OCI-LY1 (cell line): Measurements from ENCODE around the gene PPP2R5C.

Source experiments
- H2AFZ ChIP-seq: fragments of 200-600 bp; sonication (generic), shearing (Covaris generic); 2 replicates; pipeline ENCODE4 v1.6.0; 2014; ENCODE audit warnings: antibody characterized with exemption, mild to moderate bottlenecking, low read length
- H3F3A ChIP-seq: fragments of 200-600 bp; sonication (generic), shearing (Covaris generic); 2 replicates; pipeline ENCODE4 v1.6.0; 2014; ENCODE audit warnings: mild to moderate bottlenecking, antibody characterized with exemption, low read length, moderate library complexity; ENCODE audit not compliant: insufficient read depth
- H3K27ac ChIP-seq: fragments of 200-600 bp; sonication (generic); 2 replicates; pipeline ENCODE4 v1.5.1; 2014; ENCODE audit warnings: low read length, mixed run types, mild to moderate bottlenecking, low read depth; ENCODE audit not compliant: poor library complexity, severe bottlenecking
- H3K27me3 ChIP-seq: fragments of 200-600 bp; sonication (generic); 2 replicates; pipeline ENCODE4 v1.6.0; 2014; ENCODE audit warnings: antibody characterized with exemption, mild to moderate bottlenecking, low read length, moderate library complexity; ENCODE audit not compliant: insufficient read depth
- H3K36me3 ChIP-seq: fragments of 200-600 bp; sonication (generic); 2 replicates; pipeline ENCODE4 v1.6.1; 2014; ENCODE audit warnings: mild to moderate bottlenecking, antibody characterized with exemption, low read length, moderate library complexity, mixed read lengths; ENCODE audit not compliant: insufficient read depth
- H3K4me1 ChIP-seq: fragments of 200-600 bp; sonication (generic); 2 replicates; pipeline ENCODE4 v1.5.1; 2014; ENCODE audit warnings: mild to moderate bottlenecking, low read length, moderate library complexity; ENCODE audit not compliant: insufficient read depth, severe bottlenecking
- H3K4me2 ChIP-seq: fragments of 200-600 bp; sonication (generic), shearing (Covaris generic); 2 replicates; pipeline ENCODE4 v1.6.1; 2014; ENCODE audit warnings: low read length
- H3K4me3 ChIP-seq: fragments of 200-600 bp; sonication (generic); 2 replicates; pipeline ENCODE4 v1.5.1; 2014; ENCODE audit warnings: low read length, low read depth, mild to moderate bottlenecking, mixed read lengths; ENCODE audit not compliant: poor library complexity, severe bottlenecking
- H3K79me2 ChIP-seq: fragments of 200-600 bp; shearing (Covaris generic); 2 replicates; pipeline ENCODE4 v1.6.1; 2016; ENCODE audit warnings: mixed run types, low read length, mixed read lengths; ENCODE audit not compliant: insufficient read depth
- H3K9ac ChIP-seq: fragments of 200-600 bp; sonication (generic), shearing (Covaris generic); 2 replicates; pipeline ENCODE4 v1.6.1; 2014; ENCODE audit warnings: mild to moderate bottlenecking, low read length, mixed read lengths
- H3K9me2 ChIP-seq: fragments of 200-600 bp; sonication (generic), shearing (Covaris generic); 2 replicates; pipeline ENCODE4 v1.6.1; 2014; ENCODE audit warnings: low read depth, mild to moderate bottlenecking, low read length, mixed read lengths
- H3K9me3 ChIP-seq: fragments of 200-600 bp; shearing (Covaris generic); 2 replicates; pipeline ENCODE4 v1.6.1; 2014; ENCODE audit warnings: low read length, mixed read lengths
- H4K20me1 ChIP-seq: fragments of 200-600 bp; sonication (generic), shearing (Covaris generic); 2 replicates; pipeline ENCODE4 v1.6.0; 2016; ENCODE audit warnings: mild to moderate bottlenecking, low read length; ENCODE audit not compliant: insufficient read depth
- EZH2 ChIP-seq: fragments of 200-600 bp; sonication (generic), shearing (Covaris generic); IDR thresholded peaks from 2 replicates; pipeline ENCODE4 v1.8.0; 2017; ENCODE audit warnings: borderline replicate concordance, mixed run types, mild to moderate bottlenecking, antibody characterized with exemption, low read length, moderate library complexity, mixed read lengths
- TF ChIP-seq, protein P1 (sequence below): fragments of 200-600 bp; sonication (generic), shearing (Covaris generic); IDR thresholded peaks from 2 replicates; pipeline ENCODE4 v1.5.1; 2017; ENCODE audit warnings: mild to moderate bottlenecking, antibody characterized with exemption, low read length, moderate library complexity, mixed read lengths

Gene PPP2R5C

DNA sequence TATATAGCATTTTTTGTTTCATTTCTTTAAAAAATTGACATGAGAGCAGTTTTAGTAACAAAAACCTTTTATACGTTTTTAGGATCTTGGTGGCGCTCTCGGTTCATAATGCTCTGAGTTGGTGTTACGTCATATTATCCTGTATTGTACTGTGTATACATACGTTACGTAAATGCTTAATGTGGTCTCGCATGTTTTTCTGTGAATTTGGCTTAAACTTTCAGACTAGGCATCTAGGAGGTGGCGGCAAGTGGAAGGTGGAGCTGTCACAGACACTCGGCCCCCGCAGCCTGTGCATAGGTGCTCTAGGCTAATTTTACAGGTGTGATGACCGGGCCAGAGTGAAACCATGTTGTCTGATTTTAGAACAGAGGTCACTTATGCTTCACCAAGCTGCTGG, 60.0 kb downstream of the PPP2R5C start:
- no peak overlapping the region for H3K9ac ChIP-seq
- H3F3A ChIP-seq = peaks cover 6% of the 10 kb centered on the region; the same call in 1 of the 2 replicates
- TF ChIP-seq, protein P1, sequence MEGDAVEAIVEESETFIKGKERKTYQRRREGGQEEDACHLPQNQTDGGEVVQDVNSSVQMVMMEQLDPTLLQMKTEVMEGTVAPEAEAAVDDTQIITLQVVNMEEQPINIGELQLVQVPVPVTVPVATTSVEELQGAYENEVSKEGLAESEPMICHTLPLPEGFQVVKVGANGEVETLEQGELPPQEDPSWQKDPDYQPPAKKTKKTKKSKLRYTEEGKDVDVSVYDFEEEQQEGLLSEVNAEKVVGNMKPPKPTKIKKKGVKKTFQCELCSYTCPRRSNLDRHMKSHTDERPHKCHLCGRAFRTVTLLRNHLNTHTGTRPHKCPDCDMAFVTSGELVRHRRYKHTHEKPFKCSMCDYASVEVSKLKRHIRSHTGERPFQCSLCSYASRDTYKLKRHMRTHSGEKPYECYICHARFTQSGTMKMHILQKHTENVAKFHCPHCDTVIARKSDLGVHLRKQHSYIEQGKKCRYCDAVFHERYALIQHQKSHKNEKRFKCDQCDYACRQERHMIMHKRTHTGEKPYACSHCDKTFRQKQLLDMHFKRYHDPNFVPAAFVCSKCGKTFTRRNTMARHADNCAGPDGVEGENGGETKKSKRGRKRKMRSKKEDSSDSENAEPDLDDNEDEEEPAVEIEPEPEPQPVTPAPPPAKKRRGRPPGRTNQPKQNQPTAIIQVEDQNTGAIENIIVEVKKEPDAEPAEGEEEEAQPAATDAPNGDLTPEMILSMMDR = 0 out of 2 replicates have a peak, but pooled peaks have one; percentile 10
- TF ChIP-seq EZH2 = no peak
- H3K36me3 ChIP-seq = peaks cover 20% of the 10 kb centered on the region
- H3K27ac ChIP-seq = peak overlapping the region; percentile 98
- H2AFZ ChIP-seq = no peak overlapping the region
- no peaks in the 10 kb centered on the region for H4K20me1 ChIP-seq
- peaks cover 3% of the 10 kb centered on the region; the same call in 1 of the 2 replicates for H3K9me3 ChIP-seq
- H3K4me1 ChIP-seq = peaks cover 94% of the 10 kb centered on the region
- H3K79me2 ChIP-seq = peaks cover 78% of the 10 kb centered on the region
- H3K4me3 ChIP-seq = peak overlapping the region; percentile 10
- H3K4me2 ChIP-seq = peak overlapping the region; percentile 31
- H3K9me2 ChIP-seq = no peaks in the 10 kb centered on the region
- no peaks in the 10 kb centered on the region for H3K27me3 ChIP-seq

DNA sequence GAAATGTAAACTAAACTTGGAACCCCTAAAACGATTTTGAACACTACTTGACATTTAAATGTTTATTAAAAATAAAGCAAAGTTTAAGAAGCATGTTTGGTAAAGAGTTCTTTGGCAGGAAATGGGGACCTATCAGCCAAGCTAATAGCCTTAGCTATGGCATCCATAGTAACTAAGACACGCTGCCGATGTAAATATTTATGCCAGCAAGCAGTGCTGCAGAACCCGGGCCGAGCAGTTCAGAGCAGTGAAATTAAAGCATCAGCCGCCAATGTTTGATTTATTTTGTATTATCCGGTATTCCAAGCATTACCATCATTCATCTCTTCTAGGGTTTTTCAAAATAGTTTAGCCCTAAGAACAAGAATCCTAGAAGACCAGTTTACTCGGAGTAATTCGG, 61.6 kb downstream of the PPP2R5C start:
- Histone ChIP-seq H3K4me1 (peaks cover 91% of the 10 kb centered on the region), H3K4me2 (peak overlapping the region; percentile 78), H3K9ac (peak overlapping the region; percentile 73), H3K9me2 (no peaks in the 10 kb centered on the region), H2AFZ (no peak overlapping the region), H3K79me2 (peaks cover 81% of the 10 kb centered on the region), H3K36me3 (peaks cover 29% of the 10 kb centered on the region), H3F3A (peaks cover 6% of the 10 kb centered on the region; the same call in 1 of the 2 replicates), H3K9me3 (peaks cover 3% of the 10 kb centered on the region; the same call in 1 of the 2 replicates), H3K4me3 (peak overlapping the region; percentile 59), H3K27ac (peak overlapping the region; percentile 98), H4K20me1 (no peaks in the 10 kb centered on the region), H3K27me3 (no peaks in the 10 kb centered on the region)
- TF ChIP-seq, protein P1 = no peak
- TF ChIP-seq EZH2 = no peak

DNA sequence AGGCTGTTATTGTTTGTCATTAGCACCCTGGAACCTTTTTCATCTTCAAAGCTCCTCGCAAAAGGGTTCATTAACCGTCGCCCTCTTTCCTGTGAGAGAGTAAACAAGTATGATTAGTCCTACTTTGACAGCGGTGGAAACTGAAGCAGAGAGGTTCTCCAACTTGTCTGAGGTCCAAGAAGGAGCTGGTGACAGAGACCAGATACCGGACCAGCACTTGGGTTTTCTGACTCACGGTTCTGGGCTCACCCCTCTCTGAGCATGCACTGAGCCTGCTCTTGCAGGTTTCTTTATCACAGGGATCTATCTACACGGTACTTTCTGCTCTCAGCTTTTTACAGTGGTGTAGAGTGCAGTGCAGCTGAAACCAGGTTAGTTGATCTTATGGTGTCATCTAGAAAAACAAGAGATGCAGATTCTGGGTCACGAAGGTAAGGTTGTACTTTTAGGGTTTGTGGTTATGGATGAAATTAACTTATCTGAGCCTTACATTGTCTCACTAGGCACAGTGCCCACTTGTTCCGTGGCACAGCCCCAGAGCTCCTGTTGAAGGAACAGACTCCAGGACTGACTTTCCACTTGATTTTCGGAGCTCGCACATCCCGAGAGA, 62.1 kb downstream of the PPP2R5C start:
- Histone ChIP-seq H3K27ac (peak overlapping the region; percentile 98), H4K20me1 (no peaks in the 10 kb centered on the region), H3K9me2 (no peaks in the 10 kb centered on the region), H3K4me3 (peak overlapping the region; percentile 59), H2AFZ (no peak overlapping the region), H3K27me3 (no peaks in the 10 kb centered on the region), H3K36me3 (peaks cover 26% of the 10 kb centered on the region), H3K4me1 (peaks cover 86% of the 10 kb centered on the region), H3K4me2 (peak overlapping the region; percentile 78), H3F3A (peaks cover 6% of the 10 kb centered on the region; the same call in 1 of the 2 replicates), H3K9ac (peak overlapping the region; percentile 73), H3K79me2 (peaks cover 82% of the 10 kb centered on the region), H3K9me3 (peaks cover 3% of the 10 kb centered on the region; the same call in 1 of the 2 replicates)
- no peak for TF ChIP-seq EZH2
- TF ChIP-seq, protein P1 = no peak
